ENCODE data around the gene SQSTM1. TPM values are rescaled to one million over a fixed set of nuclear protein-coding genes. Genes with fewer than 3 reads are reported as not detected.
"Not testable (repeated sequence)": the region's sequence is repeated elsewhere in the genome, so short reads cannot be mapped to it uniquely, and the experiment has no call there.

The SQSTM1 gene
- total RNA-seq (2014; rRNA removed; shearing (Covaris generic)): 2,241 and 2,527 TPM in 2 replicates

- DNase-seq (ENCODE audit: low spot score): peak; percentile 74
Observed at GRCh38 chr5:179820483-179821297, at the start of gene SQSTM1. SQSTM1 (plus strand) TSS chr5:179820905; CDS start chr5:179820937, 32 bp downstream.

- DNase-seq (ENCODE audit: low spot score): no peak
Observed at GRCh38 chr5:179771311-179771895, 49.3 kb upstream of the SQSTM1 start.

- no peak for DNase-seq (ENCODE audit: low spot score)
Observed at GRCh38 chr5:179772351-179772750, 48.4 kb upstream of the SQSTM1 start.

- no peak for DNase-seq (ENCODE audit: low spot score)
Observed at GRCh38 chr5:179773686-179774040, 47.0 kb upstream of the SQSTM1 start.

GRCh38 chr5:179774442-179774841 is 46.3 kb upstream of the SQSTM1 start:
- DNase-seq (ENCODE audit: low spot score): no peak

GRCh38 chr5:179776411-179776938 is 44.2 kb upstream of the SQSTM1 start:
- DNase-seq (ENCODE audit: low spot score): no peak

- no peak for DNase-seq (ENCODE audit: low spot score)
Observed at GRCh38 chr5:179777456-179777855, 43.2 kb upstream of the SQSTM1 start.

GRCh38 chr5:179777909-179778308 is 42.8 kb upstream of the SQSTM1 start:
- no peak for DNase-seq (ENCODE audit: low spot score)

- DNase-seq (ENCODE audit: low spot score): no peak
Observed at GRCh38 chr5:179778591-179778990, 42.1 kb upstream of the SQSTM1 start.

GRCh38 chr5:179779826-179780225 is 40.9 kb upstream of the SQSTM1 start:
- no peak for DNase-seq (ENCODE audit: low spot score)

GRCh38 chr5:179780362-179780761 is 40.3 kb upstream of the SQSTM1 start:
- no peak for DNase-seq (ENCODE audit: low spot score)

- DNase-seq (ENCODE audit: low spot score): no peak
Observed at GRCh38 chr5:179781846-179782245, 38.9 kb upstream of the SQSTM1 start.

GRCh38 chr5:179783128-179783527 is 37.6 kb upstream of the SQSTM1 start:
- no peak for DNase-seq (ENCODE audit: low spot score)

GRCh38 chr5:179786861-179787260 is 33.8 kb upstream of the SQSTM1 start:
- no peak for DNase-seq (ENCODE audit: low spot score)

- DNase-seq (ENCODE audit: low spot score): no peak
Observed at GRCh38 chr5:179788193-179788854, 32.4 kb upstream of the SQSTM1 start.

- DNase-seq (ENCODE audit: low spot score): not testable (repeated sequence)
Observed at GRCh38 chr5:179789278-179789677, 31.4 kb upstream of the SQSTM1 start.

GRCh38 chr5:179791881-179792611 is 28.7 kb upstream of the SQSTM1 start:
- no peak for DNase-seq (ENCODE audit: low spot score)

- DNase-seq (ENCODE audit: low spot score): no peak
Observed at GRCh38 chr5:179792612-179793467, 27.9 kb upstream of the SQSTM1 start.

- DNase-seq (ENCODE audit: low spot score): peak; percentile 96
Observed at GRCh38 chr5:179793468-179794139, 27.1 kb upstream of the SQSTM1 start, which contains the start of gene LTC4S. LTC4S (plus strand) TSS chr5:179793986; CDS start chr5:179794081, 95 bp downstream.

GRCh38 chr5:179794171-179794570 is 26.5 kb upstream of the SQSTM1 start:
- DNase-seq (ENCODE audit: low spot score): no peak
